HG03135 (cell line): ENCODE results near the gene ALG10B.

Experiments used
- ATAC-seq: cut with Tn5 transposase; IDR thresholded peaks from one replicate; pipeline ENCODE4 v1.9.1; 2021; ENCODE audit warnings: mild to moderate bottlenecking, moderate library complexity; ENCODE audit not compliant: unreplicated experiment

Gene ALG10B

DNA sequence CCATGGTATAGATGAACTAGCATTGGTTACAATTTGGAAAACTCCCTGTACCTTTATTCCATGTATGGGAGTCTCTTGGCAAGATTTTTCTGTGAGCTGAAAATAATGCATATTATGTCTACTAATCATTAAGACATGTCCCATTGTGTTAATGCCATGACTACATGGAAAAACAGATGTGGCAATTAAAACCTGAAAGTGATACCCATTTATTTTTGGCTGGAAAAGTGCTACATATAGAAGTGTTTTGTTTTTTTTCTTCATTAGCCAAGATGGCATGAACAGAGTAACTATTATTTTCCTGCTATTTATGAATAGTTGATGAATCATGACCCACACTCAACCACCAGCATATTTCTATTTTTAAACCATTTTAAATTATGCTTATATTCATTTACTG, 58.2 kb downstream of the ALG10B start:
- no peak for ATAC-seq
